Left renal pelvis (tissue), 4 donors: ENCODE measurements around the gene ALOX12B. TPM values are rescaled to one million over a fixed set of nuclear protein-coding genes. Genes with fewer than 3 reads are reported as not detected.
"Not testable (repeated sequence)": the region's sequence is repeated elsewhere in the genome, so short reads cannot be mapped to it uniquely, and the experiment has no call there.

Source experiments
- DNase-seq, 4 donors: peaks; one replicate each; pipeline ENCODE4 v3.0.0-alpha.2; 2013; ENCODE audit warnings: low read depth in 4 of 4, low spot score in 3 of 4
- polyA plus RNA-seq, 4 donors: library from polyadenylated mRNA; unstranded; fragments of 120-200 nt; gene quantifications; one replicate each; pipeline ENCODE4 v1.2.1, GENCODE V29; 2013; ENCODE audit not compliant: insufficient read length in 4 of 4

ALOX12B gene
- polyA plus RNA-seq, 4 donors: 0.54 to 1.1 (median 0.72) TPM; not detected in 1

GRCh38 chr17:8068736-8069586 is 18.6 kb downstream of the ALOX12B start:
- no peak for DNase-seq

- no peak for DNase-seq
Measured at GRCh38 chr17:8067806-8068205, 19.7 kb downstream of the ALOX12B start.

GRCh38 chr17:8066841-8067775 is 20.4 kb downstream of the ALOX12B start:
- no peak for DNase-seq

GRCh38 chr17:8064561-8065019 is 22.9 kb downstream of the ALOX12B start:
- no peak for DNase-seq

GRCh38 chr17:8063761-8064534 is 23.6 kb downstream of the ALOX12B start:
- no peak for DNase-seq

- no peak for DNase-seq
Measured at GRCh38 chr17:8062807-8063483, 24.6 kb downstream of the ALOX12B start.

- no peak for DNase-seq
Measured at GRCh38 chr17:8062435-8062806, 25.1 kb downstream of the ALOX12B start.

GRCh38 chr17:8061851-8062250 is 25.7 kb downstream of the ALOX12B start:
- not testable (repeated sequence) for DNase-seq

- DNase-seq: no peak
Measured at GRCh38 chr17:8060274-8060673, 27.2 kb downstream of the ALOX12B start.

GRCh38 chr17:8059131-8059530 is 28.4 kb downstream of the ALOX12B start:
- DNase-seq: no peak

- DNase-seq: peak in 2 of 4 donors; percentile 57 to 77
Measured at GRCh38 chr17:8057691-8058114, 29.8 kb downstream of the ALOX12B start.

- DNase-seq: no peak
Measured at GRCh38 chr17:8056976-8057625, 30.4 kb downstream of the ALOX12B start.

GRCh38 chr17:8056232-8056975 is 31.1 kb downstream of the ALOX12B start:
- DNase-seq: no peak

GRCh38 chr17:8055851-8056231 is 31.7 kb downstream of the ALOX12B start:
- no peak for DNase-seq

GRCh38 chr17:8053600-8053999 is 33.9 kb downstream of the ALOX12B start:
- DNase-seq: no peak

GRCh38 chr17:8052256-8053252 is 35.0 kb downstream of the ALOX12B start:
- DNase-seq: no peak

- DNase-seq: no peak
Measured at GRCh38 chr17:8051831-8052230, 35.7 kb downstream of the ALOX12B start.

GRCh38 chr17:8048736-8049135 is 38.8 kb downstream of the ALOX12B start:
- DNase-seq: no peak
